ENCODE measurements around the gene TBL1X. TPM values are rescaled to one million over a fixed set of nuclear protein-coding genes. Genes with fewer than 3 reads are reported as not detected.

The TBL1X gene
- total RNA-seq, 1 donor from 2014 or later, result 6.5 TPM

DNA sequence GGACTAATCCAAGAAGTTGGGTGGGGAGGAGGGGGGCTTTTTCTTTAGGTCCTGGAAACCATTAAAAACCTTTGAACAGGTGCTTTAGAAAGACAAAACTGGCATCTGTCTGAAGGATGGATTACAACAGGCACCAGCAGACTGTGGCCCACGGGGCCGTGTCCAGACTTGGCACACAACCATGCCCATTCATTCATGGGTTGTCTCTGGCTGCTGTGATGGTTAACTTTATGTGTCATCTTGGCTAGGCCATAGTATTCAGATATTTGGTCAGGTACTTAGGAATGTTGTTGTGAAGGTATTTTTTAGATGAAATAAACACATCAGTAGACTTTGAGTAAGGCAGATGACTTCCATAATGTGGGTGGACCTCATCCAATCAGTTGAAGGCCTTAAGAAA lies 45.5 kb downstream of the TBL1X start:
- Mint-ChIP-seq H3K27me3 (ENCODE audit: unreplicated experiment) (peaks cover 2% of the 10 kb centered on the region), H3K9me3 (ENCODE audit: unreplicated experiment) (peaks cover 1% of the 10 kb centered on the region), H3K36me3 (ENCODE audit: unreplicated experiment) (no peaks in the 10 kb centered on the region), H3K27ac (ENCODE audit: unreplicated experiment) (no peak overlapping the region), H3K4me3 (ENCODE audit: unreplicated experiment) (no peak overlapping the region), H3K4me1 (ENCODE audit: low read depth, unreplicated experiment) (no peaks in the 10 kb centered on the region)
- DNase-seq, result no peak
- no peak for TF ChIP-seq CTCF (IDR thresholded peaks at IDR 0.05; ENCODE audit: partially characterized antibody, unreplicated experiment)

GRCh38 chrX:9510980-9511379 lies 46.1 kb downstream of the TBL1X start:
- H3K27ac Mint-ChIP-seq (ENCODE audit: unreplicated experiment), result no peak overlapping the region
- H3K27me3 Mint-ChIP-seq (ENCODE audit: unreplicated experiment), result peaks cover 2% of the 10 kb centered on the region
- H3K36me3 Mint-ChIP-seq (ENCODE audit: unreplicated experiment), result no peaks in the 10 kb centered on the region
- no peak overlapping the region for H3K4me3 Mint-ChIP-seq (ENCODE audit: unreplicated experiment)
- no peak for TF ChIP-seq CTCF (IDR thresholded peaks at IDR 0.05; ENCODE audit: partially characterized antibody, unreplicated experiment)
- H3K4me1 Mint-ChIP-seq (ENCODE audit: low read depth, unreplicated experiment), result no peaks in the 10 kb centered on the region
- peaks cover 1% of the 10 kb centered on the region for H3K9me3 Mint-ChIP-seq (ENCODE audit: unreplicated experiment)
- no peak for DNase-seq

DNA sequence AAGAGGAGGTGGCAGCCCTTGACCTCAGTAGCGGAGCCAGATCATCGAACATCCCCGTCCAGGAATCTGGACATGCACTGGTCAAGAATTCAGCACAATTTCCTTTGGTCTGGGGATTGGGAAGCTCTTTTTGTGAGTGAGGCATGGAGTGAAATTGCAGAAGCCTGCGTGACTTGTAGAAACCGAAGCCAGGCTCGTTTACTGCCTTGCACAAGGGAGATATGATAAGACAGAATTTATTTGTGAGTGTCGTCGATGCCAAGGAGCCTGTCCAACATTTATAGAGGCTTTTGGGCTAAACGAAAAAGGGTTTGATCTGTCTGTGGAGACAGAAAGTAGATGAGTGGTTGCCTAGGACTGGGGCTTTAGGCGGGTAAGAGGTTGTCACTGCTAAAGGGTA lies 50.6 kb downstream of the TBL1X start:
- Mint-ChIP-seq H3K27me3 (ENCODE audit: unreplicated experiment) (peaks cover 2% of the 10 kb centered on the region), H3K36me3 (ENCODE audit: unreplicated experiment) (no peaks in the 10 kb centered on the region), H3K4me3 (ENCODE audit: unreplicated experiment) (no peak overlapping the region), H3K27ac (ENCODE audit: unreplicated experiment) (no peak overlapping the region), H3K9me3 (ENCODE audit: unreplicated experiment) (peaks cover 1% of the 10 kb centered on the region), H3K4me1 (ENCODE audit: low read depth, unreplicated experiment) (no peaks in the 10 kb centered on the region)
- TF ChIP-seq CTCF (IDR thresholded peaks at IDR 0.05; ENCODE audit: partially characterized antibody, unreplicated experiment), result no peak
- DNase-seq, result no peak

DNA sequence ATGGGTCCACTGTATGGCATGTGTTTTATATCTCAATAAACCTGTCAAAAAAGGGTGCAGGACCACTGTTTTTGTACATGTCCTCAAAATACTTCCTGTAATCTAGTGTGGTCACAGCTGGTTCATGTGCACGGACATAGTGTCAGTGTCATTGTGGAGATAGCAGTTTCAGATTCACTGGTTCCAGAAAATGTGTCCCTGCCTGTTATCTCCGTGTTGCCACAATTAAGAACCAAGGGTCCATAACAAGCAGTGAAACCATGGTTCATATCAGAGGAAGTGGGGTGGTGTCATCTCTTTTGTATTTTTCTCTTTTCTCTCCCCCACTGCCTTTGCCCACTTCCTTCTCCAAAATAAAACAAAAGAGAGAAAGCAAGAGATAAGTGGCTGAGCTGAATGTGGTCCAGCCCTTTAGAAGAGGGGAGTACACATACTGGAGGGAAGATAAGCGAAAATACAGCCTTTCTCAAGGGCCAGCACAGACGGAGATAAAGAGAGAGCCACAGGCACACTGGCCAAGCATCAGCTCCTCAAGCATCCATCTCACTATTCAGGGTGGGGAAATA lies 51.2 kb downstream of the TBL1X start:
- Mint-ChIP-seq H3K9me3 (ENCODE audit: unreplicated experiment) (peaks cover 3% of the 10 kb centered on the region), H3K4me1 (ENCODE audit: low read depth, unreplicated experiment) (peaks cover 1% of the 10 kb centered on the region), H3K4me3 (ENCODE audit: unreplicated experiment) (no peak overlapping the region)

More for the DNA sequence above, 51.2 kb downstream of the TBL1X start:
- no peak for DNase-seq
- Mint-ChIP-seq H3K27ac (ENCODE audit: unreplicated experiment) (no peak overlapping the region), H3K27me3 (ENCODE audit: unreplicated experiment) (peaks cover 2% of the 10 kb centered on the region), H3K36me3 (ENCODE audit: unreplicated experiment) (no peaks in the 10 kb centered on the region)
- no peak for TF ChIP-seq CTCF (IDR thresholded peaks at IDR 0.05; ENCODE audit: partially characterized antibody, unreplicated experiment)
